GM10266 (cell line): ENCODE data around the gene DLEC1.

Experiments used
- DNase-seq: peaks from one replicate; pipeline ENCODE4 v3.0.0; 2012; ENCODE audit errors: extremely low spot score
- CTCF ChIP-seq: IDR thresholded peaks from 2 replicates; pipeline ENCODE4 v1.5.1; 2012; ENCODE audit warnings: mild to moderate bottlenecking, low read depth; ENCODE audit not compliant: control insufficient read depth, insufficient read depth; ENCODE audit errors: missing control alignments

Gene DLEC1

GRCh38 chr3:38150780-38151528, 111.9 kb downstream of the DLEC1 start:
- TF ChIP-seq CTCF = no peak

GRCh38 chr3:38151667-38152265, 112.8 kb downstream of the DLEC1 start:
- no peak for DNase-seq
- TF ChIP-seq CTCF = no peak

More at GRCh38 chr3:38150780-38151528, 111.9 kb downstream of the DLEC1 start:
- DNase-seq = no peak

- no peak for TF ChIP-seq CTCF
- DNase-seq = no peak
These were observed 113.6 kb downstream of the DLEC1 start for GRCh38 chr3:38152609-38153008.

- TF ChIP-seq CTCF = no peak
- no peak for DNase-seq
These were observed 114.2 kb downstream of the DLEC1 start for GRCh38 chr3:38153221-38153620.

- no peak for TF ChIP-seq CTCF
- DNase-seq = no peak
These were observed 115.1 kb downstream of the DLEC1 start for GRCh38 chr3:38154033-38154494.

- no peak for DNase-seq
- no peak for TF ChIP-seq CTCF
These were observed 115.7 kb downstream of the DLEC1 start for GRCh38 chr3:38154625-38155255.

GRCh38 chr3:38155825-38156224, 116.8 kb downstream of the DLEC1 start:
- TF ChIP-seq CTCF = no peak
- no peak for DNase-seq
